Epithelial cell of esophagus (primary cell): ENCODE data around the gene FNDC11.
A peak's percentile ranks its signal among the peaks of the same experiment; 100 is the strongest.

Experiments used
- DNase-seq: peaks from one replicate; pipeline ENCODE4 v3.0.0; 2010; ENCODE audit warnings: low read depth
- H3K4me3 ChIP-seq: 2 replicates; pipeline ENCODE4 v1.5.1; 2011; ENCODE audit warnings: mild to moderate bottlenecking, low read length, control low read depth
- CTCF ChIP-seq: IDR thresholded peaks from 2 replicates; pipeline ENCODE4 v1.5.1; 2011; ENCODE audit warnings: low read depth, mild to moderate bottlenecking, low read length, control low read depth, inconsistent platforms; ENCODE audit not compliant: insufficient read depth; ENCODE audit errors: missing control alignments

The FNDC11 gene

GRCh38 chr20:63536241-63536977, 17.6 kb upstream of the FNDC11 start:
- no peak for TF ChIP-seq CTCF

GRCh38 chr20:63536997-63537524, 16.9 kb upstream of the FNDC11 start, which contains the start of gene PTK6:
PTK6 (minus strand) TSS chr20:63537376; CDS start chr20:63537314, 62 bp downstream.
- TF ChIP-seq CTCF, result no peak
- DNase-seq, result peak; percentile 69
- H3K4me3 ChIP-seq, result peak within 1 kb of the TSS; percentile 24

More at GRCh38 chr20:63536241-63536977, 17.6 kb upstream of the FNDC11 start:
- peak overlapping the region; percentile 19 for H3K4me3 ChIP-seq
- DNase-seq, result peak; percentile 42

- H3K4me3 ChIP-seq, result peak overlapping the region; percentile 24
- DNase-seq, result peak; percentile 92
- peak; percentile 81 for TF ChIP-seq CTCF
Measured at GRCh38 chr20:63537525-63538203, 16.3 kb upstream of the FNDC11 start.

- no peak overlapping the region for H3K4me3 ChIP-seq
- DNase-seq, result peak; percentile 75
- no peak for TF ChIP-seq CTCF
Measured at GRCh38 chr20:63538204-63539091, 15.5 kb upstream of the FNDC11 start.

- H3K4me3 ChIP-seq, result no peak overlapping the region
- TF ChIP-seq CTCF, result no peak
- no peak for DNase-seq
Measured at GRCh38 chr20:63539092-63539430, 14.9 kb upstream of the FNDC11 start.

- no peak for DNase-seq
- no peak for TF ChIP-seq CTCF
- H3K4me3 ChIP-seq, result no peak overlapping the region
Measured at GRCh38 chr20:63539441-63540370, 14.3 kb upstream of the FNDC11 start.
